DMS 273 (cell line): ENCODE data around the gene EFL1.

Experiments used
- DNase-seq: peaks from one replicate; lab custom pipeline; 2025; ENCODE audit not compliant: unreplicated experiment; lab: John Stamatoyannopoulos, UW

The EFL1 gene

GRCh38 chr15:82168296-82168695, 94.2 kb downstream of the EFL1 start:
- DNase-seq, result no peak

- no peak for DNase-seq
Observed at GRCh38 chr15:82165948-82166376, 96.6 kb downstream of the EFL1 start.

GRCh38 chr15:82159922-82160321, 102.6 kb downstream of the EFL1 start:
- DNase-seq, result no peak

- DNase-seq, result no peak
Observed at GRCh38 chr15:82158811-82159210, 103.7 kb downstream of the EFL1 start.

GRCh38 chr15:82150645-82151044, 111.9 kb downstream of the EFL1 start:
- DNase-seq, result no peak

GRCh38 chr15:82146990-82147461, 115.5 kb downstream of the EFL1 start:
- no peak for DNase-seq

GRCh38 chr15:82146576-82146975, 116.0 kb downstream of the EFL1 start:
- DNase-seq, result no peak

GRCh38 chr15:82143390-82144385, 118.8 kb downstream of the EFL1 start:
- DNase-seq, result no peak

- no peak for DNase-seq
Observed at GRCh38 chr15:82140886-82141285, 121.6 kb downstream of the EFL1 start.

GRCh38 chr15:82139823-82140268, 122.7 kb downstream of the EFL1 start:
- peak; percentile 61 for DNase-seq

- no peak for DNase-seq
Observed at GRCh38 chr15:82138306-82138705, 124.2 kb downstream of the EFL1 start.

- DNase-seq, result no peak
Observed at GRCh38 chr15:82137261-82137660, 125.3 kb downstream of the EFL1 start.

GRCh38 chr15:82136120-82136519, 126.4 kb downstream of the EFL1 start:
- no peak for DNase-seq

GRCh38 chr15:82135638-82136037, 126.9 kb downstream of the EFL1 start:
- no peak for DNase-seq

GRCh38 chr15:82134461-82134860, 128.1 kb downstream of the EFL1 start:
- no peak for DNase-seq

GRCh38 chr15:82133251-82133650, 129.3 kb downstream of the EFL1 start:
- no peak for DNase-seq

- DNase-seq, result no peak
Observed at GRCh38 chr15:82132742-82133141, 129.8 kb downstream of the EFL1 start.

GRCh38 chr15:82132096-82132495, 130.4 kb downstream of the EFL1 start:
- no peak for DNase-seq

GRCh38 chr15:82130248-82130647, 132.3 kb downstream of the EFL1 start:
- no peak for DNase-seq

GRCh38 chr15:82129761-82130160, 132.8 kb downstream of the EFL1 start:
- DNase-seq, result no peak

GRCh38 chr15:82129149-82129692, 133.3 kb downstream of the EFL1 start:
- DNase-seq, result no peak
